Panc1 (cell line): ENCODE data around the gene KRTAP5-7.

Source experiments
- POLR2AphosphoS5 ChIP-seq: IDR thresholded peaks from 2 replicates; pipeline ENCODE4 v1.6.1; 2012; ENCODE audit warnings: mild to moderate bottlenecking, low read depth, low read length, moderate library complexity
- REST ChIP-seq, 2 experiments: IDR thresholded peaks; 2 replicates each; pipeline ENCODE4 v1.6.1; 2011 to 2012; ENCODE audit warnings: low read depth in 2 of 2, control low read depth in 1 of 2, low read length in 1 of 2, mild to moderate bottlenecking in 1 of 2, moderate library complexity in 1 of 2; ENCODE audit not compliant: insufficient read depth in 1 of 2
- SIN3A ChIP-seq: IDR thresholded peaks from 2 replicates; pipeline ENCODE4 v1.6.1; 2012; ENCODE audit warnings: low read depth, mild to moderate bottlenecking, low read length, moderate library complexity, borderline replicate concordance; ENCODE audit not compliant: insufficient read depth
- TCF7L2 ChIP-seq: IDR thresholded peaks from 2 replicates; pipeline ENCODE4 v1.6.1; 2011; ENCODE audit warnings: mild to moderate bottlenecking, low read depth, low read length, inconsistent platforms
- TF ChIP-seq, protein P1 (sequence below): fragments of 450-650 bp; IDR thresholded peaks from 2 replicates; pipeline ENCODE4 v1.5.1; 2017; ENCODE audit warnings: mild to moderate bottlenecking

GRCh38 chr11:71538666-71538990, 11.6 kb downstream of the KRTAP5-7 start:
- TF ChIP-seq, protein P1, sequence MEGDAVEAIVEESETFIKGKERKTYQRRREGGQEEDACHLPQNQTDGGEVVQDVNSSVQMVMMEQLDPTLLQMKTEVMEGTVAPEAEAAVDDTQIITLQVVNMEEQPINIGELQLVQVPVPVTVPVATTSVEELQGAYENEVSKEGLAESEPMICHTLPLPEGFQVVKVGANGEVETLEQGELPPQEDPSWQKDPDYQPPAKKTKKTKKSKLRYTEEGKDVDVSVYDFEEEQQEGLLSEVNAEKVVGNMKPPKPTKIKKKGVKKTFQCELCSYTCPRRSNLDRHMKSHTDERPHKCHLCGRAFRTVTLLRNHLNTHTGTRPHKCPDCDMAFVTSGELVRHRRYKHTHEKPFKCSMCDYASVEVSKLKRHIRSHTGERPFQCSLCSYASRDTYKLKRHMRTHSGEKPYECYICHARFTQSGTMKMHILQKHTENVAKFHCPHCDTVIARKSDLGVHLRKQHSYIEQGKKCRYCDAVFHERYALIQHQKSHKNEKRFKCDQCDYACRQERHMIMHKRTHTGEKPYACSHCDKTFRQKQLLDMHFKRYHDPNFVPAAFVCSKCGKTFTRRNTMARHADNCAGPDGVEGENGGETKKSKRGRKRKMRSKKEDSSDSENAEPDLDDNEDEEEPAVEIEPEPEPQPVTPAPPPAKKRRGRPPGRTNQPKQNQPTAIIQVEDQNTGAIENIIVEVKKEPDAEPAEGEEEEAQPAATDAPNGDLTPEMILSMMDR, result no peak
- TF ChIP-seq TCF7L2 (no peak), POLR2AphosphoS5 (no peak), REST (IDR thresholded peaks at IDR 0.05; ENCODE audit: insufficient read depth in 1 of 2, low read depth in 2 of 2, low read length in 1 of 2) (no peak), SIN3A (no peak)
